Stimulated activated naive CD8-positive, alpha-beta T cell treated with anti-CD3 and anti-CD28 coated beads, Interleukin-15, amount 100 ng/mL, for 72 hours (primary cell): ENCODE measurements around the gene LRP3.
A peak's percentile ranks its signal among the peaks of the same experiment; 100 is the strongest.

Experiments used
- ATAC-seq: fragments of 150-1000 bp; cut with Tn5 transposase; 2 replicates; pipeline ENCODE4 v1.10.0; 2021; ENCODE audit warnings: mild to moderate bottlenecking, moderate library complexity
- DNase-seq, 2 donors: peaks; one replicate each; pipeline ENCODE4 v3.0.0; 2021 to 2022
- H3K27ac Mint-ChIP-seq, 2 donors: one replicate each; pipeline ENCODE4 v1.8.0; 2022; ENCODE audit warnings: mild to moderate bottlenecking in 2 of 2, mixed read lengths in 2 of 2, moderate library complexity in 2 of 2
- H3K27me3 Mint-ChIP-seq: one replicate; pipeline ENCODE4 v1.8.0; 2022; ENCODE audit warnings: mixed read lengths
- H3K4me1 Mint-ChIP-seq: one replicate; pipeline ENCODE4 v1.8.0; 2022; ENCODE audit warnings: mild to moderate bottlenecking, mixed read lengths
- H3K4me3 Mint-ChIP-seq, 2 donors: one replicate each; pipeline ENCODE4 v1.8.0; 2022; ENCODE audit warnings: mild to moderate bottlenecking in 2 of 2, mixed read lengths in 2 of 2, moderate library complexity in 1 of 2
- H3K9me3 Mint-ChIP-seq, 2 donors: one replicate each; pipeline ENCODE4 v1.8.0; 2022; ENCODE audit warnings: mixed read lengths in 2 of 2

The LRP3 gene

GRCh38 chr19:33193269-33193864 lies 763 bp upstream of the LRP3 start:
- no peaks in the 10 kb centered on the region for H3K9me3 Mint-ChIP-seq
- peaks cover 52% of the 10 kb centered on the region for H3K27me3 Mint-ChIP-seq
- peak overlapping the region; percentile 49 to 77 for H3K4me3 Mint-ChIP-seq
- DNase-seq, result no peak
- no peak overlapping the region for H3K27ac Mint-ChIP-seq
- H3K4me1 Mint-ChIP-seq, result peaks cover 4% of the 10 kb centered on the region
- ATAC-seq, result no peak

DNA sequence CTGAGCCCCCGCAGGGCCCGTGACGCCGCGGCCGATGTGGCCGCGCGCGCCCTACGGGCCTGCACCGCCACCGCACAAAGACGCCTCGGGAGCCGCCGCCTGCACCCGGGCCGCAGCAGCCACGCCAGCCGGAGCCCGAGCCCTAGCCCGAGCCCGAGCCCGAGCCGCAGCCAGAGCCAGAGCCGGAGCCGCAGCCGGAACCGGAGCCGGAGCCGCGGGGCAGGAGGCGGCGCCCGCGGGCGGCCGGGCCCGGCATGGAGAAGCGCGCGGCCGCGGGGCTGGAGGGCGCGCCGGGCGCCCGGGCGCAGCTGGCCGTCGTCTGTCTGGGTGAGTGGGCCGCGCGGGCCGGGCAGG lies 379 bp downstream of the LRP3 start:
- Mint-ChIP-seq H3K9me3 (no peaks in the 10 kb centered on the region), H3K27ac (no peak overlapping the region), H3K4me1 (peaks cover 7% of the 10 kb centered on the region), H3K27me3 (peaks cover 52% of the 10 kb centered on the region), H3K4me3 (no peak overlapping the region)
- peak; percentile 50 for ATAC-seq
- no peak for DNase-seq

DNA sequence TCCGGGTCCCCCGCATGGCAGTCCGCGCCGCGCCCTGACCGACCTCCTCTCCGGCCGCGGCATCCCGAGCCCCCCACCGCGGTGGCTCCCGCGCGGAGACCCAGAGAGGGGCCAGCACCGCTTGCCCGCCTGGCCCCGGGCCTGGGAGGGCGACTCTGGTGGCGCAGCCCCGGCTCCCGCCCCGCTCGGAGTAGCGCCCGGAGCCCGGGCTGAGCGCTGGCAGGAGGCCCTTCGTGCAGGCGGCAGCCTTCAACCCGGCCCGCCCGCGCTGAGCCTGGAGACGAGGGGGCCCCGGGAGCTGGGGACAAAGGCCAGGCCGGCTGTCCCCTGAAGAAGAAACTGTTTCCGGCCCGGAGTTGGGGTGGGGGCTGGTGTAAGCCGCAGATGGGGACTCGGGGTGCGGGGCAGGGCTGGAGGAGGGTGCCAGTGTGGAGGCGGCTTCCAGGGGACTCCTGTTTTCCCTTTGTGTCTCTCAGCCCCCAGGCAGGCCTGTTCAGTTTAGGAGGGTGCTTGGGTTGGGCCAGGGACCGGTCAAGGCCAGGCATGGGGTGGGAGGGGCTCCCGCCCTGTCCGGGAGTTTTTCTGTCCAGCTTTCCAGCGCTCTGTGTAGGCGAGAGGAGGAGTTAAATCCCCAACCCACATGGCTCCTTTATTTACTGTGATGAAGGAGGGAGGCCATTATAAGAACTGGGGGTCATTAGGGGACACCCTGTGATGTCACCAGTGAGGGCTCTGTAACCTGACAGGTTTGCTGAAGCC lies 935 bp downstream of the LRP3 start:
- peak; percentile 27 for ATAC-seq
- Mint-ChIP-seq H3K9me3 (no peaks in the 10 kb centered on the region), H3K27ac (no peak overlapping the region), H3K4me3 (peak overlapping the region; percentile 19 to 57), H3K4me1 (peaks cover 11% of the 10 kb centered on the region), H3K27me3 (peaks cover 52% of the 10 kb centered on the region)
- no peak for DNase-seq

GRCh38 chr19:33195645-33196347 lies 1.7 kb downstream of the LRP3 start:
- H3K27me3 Mint-ChIP-seq, result peaks cover 52% of the 10 kb centered on the region
- no peak overlapping the region for H3K4me3 Mint-ChIP-seq
- DNase-seq, result no peak

GRCh38 chr19:33196446-33197193 lies 2.5 kb downstream of the LRP3 start:
- H3K4me1 Mint-ChIP-seq, result peaks cover 11% of the 10 kb centered on the region
- H3K27ac Mint-ChIP-seq, result peak overlapping the region in 1 of 2 donors; percentile 71
- ATAC-seq (no peak), DNase-seq (no peak)
- no peak overlapping the region for H3K4me3 Mint-ChIP-seq
- H3K27me3 Mint-ChIP-seq, result peaks cover 48% of the 10 kb centered on the region
- H3K9me3 Mint-ChIP-seq, result no peaks in the 10 kb centered on the region

More at GRCh38 chr19:33195645-33196347, 1.7 kb downstream of the LRP3 start:
- Mint-ChIP-seq H3K27ac (no peak overlapping the region), H3K9me3 (no peaks in the 10 kb centered on the region), H3K4me1 (peaks cover 11% of the 10 kb centered on the region)
- ATAC-seq, result peak; percentile 26

- Mint-ChIP-seq H3K4me3 (no peak overlapping the region), H3K9me3 (no peaks in the 10 kb centered on the region), H3K27me3 (peaks cover 38% of the 10 kb centered on the region), H3K4me1 (peaks cover 11% of the 10 kb centered on the region), H3K27ac (no peak overlapping the region)
- DNase-seq (no peak), ATAC-seq (no peak)
Observed at GRCh38 chr19:33197591-33198000, 3.5 kb downstream of the LRP3 start.

GRCh38 chr19:33198169-33198568 lies 4.0 kb downstream of the LRP3 start:
- ATAC-seq, result no peak
- H3K4me1 Mint-ChIP-seq, result peaks cover 11% of the 10 kb centered on the region
- no peak overlapping the region for H3K27ac Mint-ChIP-seq
- H3K27me3 Mint-ChIP-seq, result peaks cover 33% of the 10 kb centered on the region
- no peak for DNase-seq
- H3K9me3 Mint-ChIP-seq, result no peaks in the 10 kb centered on the region
- H3K4me3 Mint-ChIP-seq, result no peak overlapping the region

- Mint-ChIP-seq H3K4me1 (peaks cover 6% of the 10 kb centered on the region), H3K9me3 (no peaks in the 10 kb centered on the region), H3K4me3 (no peak overlapping the region), H3K27ac (peak overlapping the region in 1 of 2 donors; percentile 37), H3K27me3 (peaks cover 25% of the 10 kb centered on the region)
- DNase-seq, result no peak
- no peak for ATAC-seq
Observed at GRCh38 chr19:33199441-33200265, 5.5 kb downstream of the LRP3 start.

DNA sequence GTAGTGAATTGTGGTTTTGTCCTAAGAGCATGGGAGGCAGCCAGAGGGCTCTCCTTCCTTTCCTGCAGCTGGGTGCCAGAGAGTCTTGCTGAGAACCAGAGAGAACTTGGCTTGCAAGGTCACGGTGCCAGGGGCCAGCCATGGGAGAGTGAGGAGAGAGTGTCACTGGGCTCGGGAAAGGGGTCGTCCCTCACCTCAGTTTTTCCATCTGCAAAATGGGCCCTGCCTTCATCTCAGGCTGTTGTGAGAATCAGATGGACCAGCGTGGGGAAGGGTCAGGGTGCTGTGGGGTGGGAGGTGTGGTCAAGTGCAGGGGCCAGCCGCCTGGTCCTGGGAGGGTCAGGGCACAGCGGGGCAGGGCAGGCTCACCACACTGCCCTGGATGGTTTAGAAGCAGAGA lies 7.3 kb downstream of the LRP3 start:
- ATAC-seq (no peak), DNase-seq (no peak)
- Mint-ChIP-seq H3K4me1 (peaks cover 6% of the 10 kb centered on the region), H3K4me3 (no peak overlapping the region), H3K27ac (no peak overlapping the region), H3K9me3 (no peaks in the 10 kb centered on the region), H3K27me3 (peaks cover 9% of the 10 kb centered on the region)

DNA sequence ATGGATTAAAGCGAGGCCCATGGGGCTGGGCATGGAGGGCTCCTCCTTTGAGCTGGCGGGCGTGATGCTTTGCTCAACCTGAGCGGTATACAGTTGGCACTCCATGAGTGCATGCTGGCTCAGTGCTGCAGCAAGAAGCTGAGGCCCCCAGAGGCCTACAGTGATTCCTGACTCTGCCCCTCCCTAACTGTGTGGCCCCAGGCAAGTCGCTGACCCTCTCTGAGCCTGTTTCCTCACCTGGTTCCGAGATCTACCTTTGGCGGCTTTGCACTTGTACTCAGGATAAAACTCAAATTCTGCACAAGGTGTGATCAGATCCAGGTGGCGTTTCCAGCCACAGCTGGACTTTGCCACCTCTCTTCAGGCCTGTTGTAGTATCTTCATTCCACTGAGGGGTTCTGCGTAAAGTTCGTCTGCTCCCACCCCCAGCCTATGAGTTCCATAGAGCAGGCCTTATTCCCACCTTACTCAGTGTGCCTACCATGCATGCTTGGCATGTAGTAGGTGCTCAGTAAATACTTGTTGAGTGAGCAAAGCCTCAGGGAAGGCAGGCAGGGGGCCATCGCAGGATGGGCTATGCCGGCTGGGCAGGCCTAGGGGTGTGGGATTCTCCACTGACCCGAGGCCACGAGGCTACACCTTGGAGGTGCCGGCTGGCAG lies 7.9 kb downstream of the LRP3 start:
- no peak for ATAC-seq
- no peak for DNase-seq
- Mint-ChIP-seq H3K4me3 (no peak overlapping the region), H3K9me3 (no peaks in the 10 kb centered on the region), H3K27me3 (peaks cover 4% of the 10 kb centered on the region), H3K4me1 (peaks cover 6% of the 10 kb centered on the region), H3K27ac (no peak overlapping the region)

- DNase-seq, result no peak
- no peak overlapping the region for H3K4me3 Mint-ChIP-seq
- H3K4me1 Mint-ChIP-seq, result peaks cover 6% of the 10 kb centered on the region
- ATAC-seq, result no peak
- no peaks in the 10 kb centered on the region for H3K27me3 Mint-ChIP-seq
- no peak overlapping the region for H3K27ac Mint-ChIP-seq
- no peaks in the 10 kb centered on the region for H3K9me3 Mint-ChIP-seq
Observed at GRCh38 chr19:33202546-33203507, 8.7 kb downstream of the LRP3 start.

- no peaks in the 10 kb centered on the region for H3K9me3 Mint-ChIP-seq
- H3K27me3 Mint-ChIP-seq, result no peaks in the 10 kb centered on the region
- DNase-seq, result no peak
- ATAC-seq, result no peak
- H3K27ac Mint-ChIP-seq, result no peak overlapping the region
- no peak overlapping the region for H3K4me3 Mint-ChIP-seq
- H3K4me1 Mint-ChIP-seq, result peaks cover 6% of the 10 kb centered on the region
Observed at GRCh38 chr19:33203529-33203928, 9.4 kb downstream of the LRP3 start.

DNA sequence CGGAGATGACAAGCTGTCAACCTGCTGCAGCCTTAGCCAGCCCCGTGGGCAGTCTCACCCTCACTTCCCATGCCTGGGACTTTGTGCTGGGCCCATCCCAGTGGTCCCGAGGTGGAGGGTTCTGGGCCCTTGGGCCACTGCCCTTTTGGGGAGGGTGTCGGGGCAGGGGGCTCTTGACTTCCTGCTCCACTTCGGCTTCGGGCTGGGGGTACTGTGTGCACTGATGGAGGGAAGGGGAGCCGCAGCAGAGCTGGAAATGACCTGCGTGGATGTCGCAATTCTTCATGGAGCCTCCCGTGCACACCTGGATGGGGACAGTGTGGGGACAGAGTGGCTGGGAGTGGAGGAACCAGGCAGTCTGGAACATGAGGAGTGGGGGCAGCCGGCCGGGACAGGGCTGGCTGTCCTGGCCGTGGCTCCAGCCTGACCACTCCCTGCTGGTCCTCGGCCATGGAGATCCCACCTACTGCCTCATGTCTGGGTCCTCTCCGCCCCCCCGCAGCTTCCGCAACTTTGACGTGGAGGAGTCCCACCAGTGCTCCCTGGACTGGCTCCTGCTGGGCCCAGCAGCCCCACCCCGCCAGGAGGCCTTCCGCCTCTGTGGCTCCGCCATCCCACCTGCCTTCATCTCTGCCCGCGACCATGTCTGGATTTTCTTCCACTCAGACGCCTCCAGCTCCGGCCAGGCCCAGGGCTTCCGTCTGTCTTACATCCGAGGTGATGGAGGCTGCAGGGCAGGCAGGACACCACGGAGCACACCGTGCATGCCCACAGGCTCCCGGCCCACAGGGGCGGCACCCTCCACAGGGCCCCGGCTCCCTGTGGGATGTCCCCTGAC lies 10.2 kb downstream of the LRP3 start:
- DNase-seq (no peak), ATAC-seq (no peak)
- H3K27ac Mint-ChIP-seq, result no peak overlapping the region
- H3K9me3 Mint-ChIP-seq, result no peaks in the 10 kb centered on the region
- H3K4me3 Mint-ChIP-seq, result no peak overlapping the region
- H3K4me1 Mint-ChIP-seq, result peaks cover 5% of the 10 kb centered on the region
- no peaks in the 10 kb centered on the region for H3K27me3 Mint-ChIP-seq
